Activated T-helper 1 cell treated with anti-CD3 and anti-CD28 coated beads, Interleukin-2, amount 50 U/mL, for 16 hours (primary cell): ENCODE data around the gene SLC25A26.

Experiments used
- DNase-seq, 2 donors: peaks; one replicate each; pipeline ENCODE4 v3.0.0-alpha.2; 2020; ENCODE audit warnings: low read depth in 1 of 2, low spot score in 1 of 2

The SLC25A26 gene

DNA sequence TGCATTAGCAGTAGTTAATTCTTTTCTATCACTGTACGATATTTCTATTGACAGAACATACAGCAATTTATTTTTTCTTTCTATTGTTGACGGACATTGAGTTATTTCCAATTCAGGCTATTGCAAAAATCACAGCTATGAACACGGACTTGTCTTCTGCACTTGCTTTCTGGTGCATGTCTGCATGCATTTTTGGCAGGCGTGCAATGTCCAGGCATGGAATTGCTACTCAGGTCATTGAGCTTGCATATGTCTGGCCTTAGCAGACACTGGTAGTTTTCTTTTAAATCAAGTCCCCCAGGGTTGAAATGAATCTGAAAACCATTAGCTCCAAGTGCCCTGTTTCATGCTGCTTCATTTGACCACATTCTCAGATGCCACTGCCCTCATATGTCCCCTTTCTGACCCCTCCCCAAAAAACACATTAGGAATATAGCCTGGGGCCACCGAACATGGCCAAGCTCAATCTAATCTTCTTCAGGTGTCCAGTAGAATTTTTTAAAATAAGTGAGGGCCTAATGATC is 207.2 kb downstream of the SLC25A26 start:
- DNase-seq: no peak
